ENCODE results near the gene DYNLT1. TPM values are rescaled to one million over a fixed set of nuclear protein-coding genes. Genes with fewer than 3 reads are reported as not detected.
"Not testable (repeated sequence)": the region's sequence is repeated elsewhere in the genome, so short reads cannot be mapped to it uniquely, and the experiment has no call there.

Gene DYNLT1
- total and polyA plus RNA-seq, 12 donors = 106 to 211 (median 122) TPM

GRCh38 chr6:158633127-158633526, 11.4 kb downstream of the DYNLT1 start:
- no peaks in the 10 kb centered on the region for H3K27me3 ChIP-seq
- no peaks in the 10 kb centered on the region for H3K9me3 ChIP-seq
- 94 to 95% methylated on average over 11 of the region's 11 CpGs for WGBS, 2 donors
- H3K27ac ChIP-seq = peak overlapping the region in 2 of 10 donors; percentile 71 to 84
- H3K4me1 ChIP-seq = peaks cover 8 to 36% (median 22%) of the 10 kb centered on the region in 9 donors
- intact Hi-C loops (cut with DNase I) = loop anchor here in 4 of 10 donors (5.0 to 10.0 kb wide), 2 partner anchors 59 to 62 kb away; no protein-coding TSS in a partner anchor
- no peak overlapping the region for H3K4me3 ChIP-seq
- no peak for DNase-seq
- ATAC-seq = no peak
- H3K36me3 ChIP-seq = peaks cover 0 to 92% (median 24%) of the 10 kb centered on the region in 9 donors
- TF ChIP-seq CTCF (IDR thresholded peaks at IDR 0.05) = no peak

DNA sequence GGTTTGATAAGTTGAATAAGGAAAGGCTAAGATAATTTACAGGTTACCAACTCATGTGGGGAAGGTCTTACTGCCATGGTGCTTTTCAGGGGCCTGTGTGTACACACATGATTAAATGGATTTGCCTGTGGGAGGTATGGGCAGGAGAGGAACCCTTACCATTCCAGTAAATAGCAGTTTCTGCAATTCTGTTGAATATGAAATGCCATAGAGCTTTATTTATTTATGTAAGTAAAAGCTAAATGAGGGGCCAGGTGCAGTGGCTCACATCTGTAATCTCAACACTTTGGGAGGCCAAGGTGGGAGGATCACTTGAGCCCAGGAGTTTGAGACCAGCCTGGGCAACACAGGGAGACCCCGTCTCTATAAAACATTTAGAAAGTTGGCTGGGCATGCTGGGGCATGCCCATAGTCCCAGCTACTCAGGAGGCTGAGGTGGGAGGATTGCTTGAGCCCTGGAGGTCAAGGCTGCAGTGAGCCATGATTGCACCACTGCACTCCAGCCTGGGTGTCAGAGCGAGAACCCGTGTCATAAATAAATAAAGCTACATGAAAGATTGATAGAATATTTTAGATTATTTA, 11.9 kb downstream of the DYNLT1 start:
- WGBS, 2 donors = 94 to 98% methylated on average over 3 of the region's 3 CpGs
- Histone ChIP-seq H3K4me1 (peaks cover 8 to 35% (median 21%) of the 10 kb centered on the region in 9 donors), H3K36me3 (peaks cover 0 to 93% (median 24%) of the 10 kb centered on the region in 9 donors), H3K27ac (peak overlapping the region in 9 of 10 donors; percentile 38 to 84 (median 77))
- DNase-seq, H3K27me3 ChIP-seq, H3K9me3 ChIP-seq, H3K4me3 ChIP-seq, ATAC-seq: not testable (repeated sequence)
- intact Hi-C loops (cut with DNase I) = loop anchor here in 4 of 10 donors (5.0 to 10.0 kb wide), 2 partner anchors 60 to 62 kb away; no protein-coding TSS in a partner anchor

DNA sequence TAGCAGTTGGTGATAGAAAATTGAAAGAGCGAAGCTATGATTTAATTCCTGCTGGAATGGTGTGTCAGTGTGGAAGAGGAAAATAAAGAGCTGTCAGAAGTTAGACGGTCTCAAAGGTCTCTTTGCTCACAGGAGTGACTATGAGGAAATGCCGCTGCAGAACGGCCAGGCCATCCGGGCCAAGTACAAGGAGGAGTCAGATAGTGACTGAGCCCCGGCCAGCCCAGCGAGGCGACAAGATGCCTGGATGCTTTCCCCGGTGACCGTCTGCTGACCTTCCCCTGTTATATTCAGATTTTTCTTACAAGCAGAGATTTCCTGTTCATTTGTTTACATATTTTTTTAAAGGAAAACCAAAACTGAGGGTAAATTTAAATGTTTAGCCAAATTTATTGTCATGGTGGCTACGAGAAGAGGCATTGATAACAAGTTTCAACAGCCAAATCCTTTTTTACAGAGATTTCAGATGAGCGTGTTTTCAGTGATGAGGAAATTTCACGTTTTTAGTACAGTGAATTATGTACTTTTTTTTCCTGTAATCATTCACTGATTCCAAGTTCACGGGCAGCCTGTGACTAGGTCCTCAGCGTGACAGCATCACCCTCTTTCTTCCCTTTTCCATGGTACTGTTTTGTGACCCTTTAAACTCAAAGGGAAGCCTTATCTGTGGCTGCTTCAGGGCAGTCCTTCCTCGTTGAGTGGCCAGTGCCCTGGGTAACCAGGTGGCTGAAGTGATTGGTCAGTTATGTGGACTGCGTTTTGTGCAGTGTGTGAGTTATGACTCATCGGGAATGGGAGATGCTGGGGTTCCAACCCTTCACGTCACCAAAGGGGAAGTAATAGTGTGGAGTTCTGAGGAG, 12.6 kb downstream of the DYNLT1 start:
- ATAC-seq (peak; percentile 86 to 94 (median 92)), DNase-seq (peak; percentile 81)
- H3K27ac ChIP-seq = peak overlapping the region; percentile 38 to 84 (median 74)
- H3K4me1 ChIP-seq = peaks cover 8 to 35% (median 24%) of the 10 kb centered on the region in 9 donors
- peaks cover 0 to 93% (median 21%) of the 10 kb centered on the region in 9 donors for H3K36me3 ChIP-seq
- 24 to 26% methylated on average over 19 of the region's 19 CpGs for WGBS, 2 donors
- peak overlapping the region in 4 of 10 donors; percentile 3 to 17 (median 12) for H3K4me3 ChIP-seq
- no peaks in the 10 kb centered on the region for H3K27me3 ChIP-seq
- intact Hi-C loops (cut with DNase I) = loop anchor here in 4 of 10 donors (5.0 to 10.0 kb wide), 2 partner anchors 60 to 63 kb away; no protein-coding TSS in a partner anchor
- no peak for TF ChIP-seq CTCF (IDR thresholded peaks at IDR 0.05)
- no peaks in the 10 kb centered on the region for H3K9me3 ChIP-seq

DNA sequence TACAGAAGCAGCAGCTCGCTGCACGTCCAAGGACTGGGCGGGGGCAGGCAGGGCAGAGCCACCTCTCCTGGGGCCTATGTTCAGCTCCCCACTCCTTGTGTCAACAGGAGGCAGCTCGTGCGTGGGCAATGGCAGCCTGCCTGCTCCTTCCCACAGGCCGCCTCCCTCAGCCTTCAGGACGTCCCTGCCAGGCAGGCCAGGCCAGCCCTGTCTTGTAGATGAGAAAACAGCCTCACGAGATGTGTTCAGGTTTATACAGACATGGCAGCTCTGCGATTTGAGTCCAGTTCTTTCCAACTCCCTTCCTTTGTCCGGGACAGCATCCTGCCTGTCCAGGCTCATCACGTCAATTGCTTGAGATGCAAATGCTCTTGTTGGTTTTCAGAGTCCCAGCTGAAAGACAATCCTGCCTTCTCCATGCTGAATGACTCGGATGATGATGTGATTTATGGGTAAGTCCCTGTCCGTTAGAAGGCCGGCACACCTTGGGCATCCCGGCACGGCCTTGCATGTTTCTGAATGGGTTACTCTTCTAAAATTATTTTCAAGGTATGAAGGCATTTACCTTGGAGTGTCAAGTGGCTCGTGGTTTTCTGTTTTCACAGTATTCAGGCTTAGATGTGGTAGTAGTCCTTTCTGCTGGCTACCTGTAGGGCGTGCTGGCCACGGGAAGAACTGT, 13.5 kb downstream of the DYNLT1 start:
- Histone ChIP-seq H3K27ac (peak overlapping the region; percentile 38 to 84 (median 74)), H3K4me1 (peaks cover 8 to 35% (median 24%) of the 10 kb centered on the region in 9 donors), H3K27me3 (no peaks in the 10 kb centered on the region), H3K4me3 (peak overlapping the region in 4 of 10 donors; percentile 3 to 17 (median 12)), H3K36me3 (peaks cover 0 to 93% (median 14%) of the 10 kb centered on the region in 9 donors), H3K9me3 (no peaks in the 10 kb centered on the region)
- TF ChIP-seq CTCF (IDR thresholded peaks at IDR 0.05) = no peak
- intact Hi-C loops (cut with DNase I) = loop anchor here in 4 of 10 donors (5.0 to 10.0 kb wide), 2 partner anchors 61 to 64 kb away; no protein-coding TSS in a partner anchor
- peak in 1 of 2 donors; percentile 69 for DNase-seq
- WGBS, 2 donors = 58 to 67% methylated on average over 19 of the region's 19 CpGs
- peak in 7 of 8 donors; percentile 21 to 58 (median 39) for ATAC-seq

Measured in heart right ventricle (tissue), 16 donors.